ENCODE data around the gene RARG. TPM values are rescaled to one million over a fixed set of nuclear protein-coding genes. Genes with fewer than 3 reads are reported as not detected.
A peak's percentile ranks its signal among the peaks of the same experiment; 100 is the strongest.

Gene RARG
- total RNA-seq, 1 experiment from 2014 or later, result 118 TPM

DNA sequence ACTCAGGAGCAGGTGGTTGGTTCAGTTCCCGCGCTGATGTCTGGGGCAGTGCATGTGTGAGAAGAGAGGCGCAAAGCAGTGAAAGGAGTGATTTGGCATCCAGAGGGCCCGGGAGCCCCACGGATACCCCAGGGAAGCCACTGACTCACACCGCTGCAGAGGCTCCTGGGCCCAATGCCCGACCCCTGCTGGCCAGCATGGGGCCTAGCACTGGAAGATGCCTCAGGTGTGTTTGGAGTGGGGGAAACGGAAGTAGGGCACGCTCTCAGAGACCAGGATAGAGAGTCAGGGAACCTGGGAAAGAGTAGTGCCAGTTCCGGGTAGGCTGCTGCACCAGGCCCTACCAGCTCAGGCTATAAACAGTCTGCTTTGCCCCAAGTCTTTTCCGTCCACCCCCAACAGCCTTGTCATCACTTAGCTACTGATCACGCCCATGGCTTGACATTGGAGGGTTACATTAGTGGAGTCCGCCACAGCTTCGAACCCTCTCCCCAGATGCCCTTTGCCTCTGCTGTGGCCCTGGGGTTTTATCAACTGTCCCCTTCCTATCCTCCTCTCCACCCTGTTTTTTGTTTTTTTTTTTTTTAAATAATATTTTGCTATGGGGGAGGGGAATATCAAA lies 41.8 kb downstream of the RARG start:
- Histone ChIP-seq H3K4me1 (replicated peaks; ENCODE audit: insufficient read depth) (no peaks in the 10 kb centered on the region), H4K20me1 (ENCODE audit: insufficient read depth) (no peaks in the 10 kb centered on the region), H3K27ac (no peak overlapping the region), H2AFZ (no peak overlapping the region), H3K4me3 (no peak overlapping the region), H3K9me2 (ENCODE audit: insufficient read depth) (no peaks in the 10 kb centered on the region), H3F3A (ENCODE audit: insufficient read depth, low read depth) (peaks cover 21% of the 10 kb centered on the region; the same call in 1 of the 2 replicates), H3K4me2 (no peak overlapping the region), H3K9me3 (ENCODE audit: insufficient read depth, low read depth) (no peaks in the 10 kb centered on the region), H3K27me3 (ENCODE audit: insufficient read depth, low read depth) (no peaks in the 10 kb centered on the region), H3K36me3 (ENCODE audit: low read depth) (peaks cover 21% of the 10 kb centered on the region), H3K79me2 (ENCODE audit: low read depth) (no peaks in the 10 kb centered on the region)
- POLR2A ChIA-PET (ENCODE audit: unreplicated experiment), result no interaction called here
- CTCF ChIA-PET, result interaction anchor here (0.7 kb wide), 1 partner anchor 61 kb away, joined by 3 read pairs; no protein-coding TSS in a partner anchor
- TF ChIP-seq, protein P1, sequence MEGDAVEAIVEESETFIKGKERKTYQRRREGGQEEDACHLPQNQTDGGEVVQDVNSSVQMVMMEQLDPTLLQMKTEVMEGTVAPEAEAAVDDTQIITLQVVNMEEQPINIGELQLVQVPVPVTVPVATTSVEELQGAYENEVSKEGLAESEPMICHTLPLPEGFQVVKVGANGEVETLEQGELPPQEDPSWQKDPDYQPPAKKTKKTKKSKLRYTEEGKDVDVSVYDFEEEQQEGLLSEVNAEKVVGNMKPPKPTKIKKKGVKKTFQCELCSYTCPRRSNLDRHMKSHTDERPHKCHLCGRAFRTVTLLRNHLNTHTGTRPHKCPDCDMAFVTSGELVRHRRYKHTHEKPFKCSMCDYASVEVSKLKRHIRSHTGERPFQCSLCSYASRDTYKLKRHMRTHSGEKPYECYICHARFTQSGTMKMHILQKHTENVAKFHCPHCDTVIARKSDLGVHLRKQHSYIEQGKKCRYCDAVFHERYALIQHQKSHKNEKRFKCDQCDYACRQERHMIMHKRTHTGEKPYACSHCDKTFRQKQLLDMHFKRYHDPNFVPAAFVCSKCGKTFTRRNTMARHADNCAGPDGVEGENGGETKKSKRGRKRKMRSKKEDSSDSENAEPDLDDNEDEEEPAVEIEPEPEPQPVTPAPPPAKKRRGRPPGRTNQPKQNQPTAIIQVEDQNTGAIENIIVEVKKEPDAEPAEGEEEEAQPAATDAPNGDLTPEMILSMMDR (conservative IDR thresholded peaks at IDR 0.05), result peak; percentile 64
- no peak for TF ChIP-seq EZH2 (IDR thresholded peaks at IDR 0.05; ENCODE audit: low read depth)
- intact Hi-C loops (cut with micrococcal nuclease; ENCODE audit: unreplicated experiment), result no loop called here
- no peak for DNase-seq
- BruUV-seq (replicated peaks), result no TSS peak

DNA sequence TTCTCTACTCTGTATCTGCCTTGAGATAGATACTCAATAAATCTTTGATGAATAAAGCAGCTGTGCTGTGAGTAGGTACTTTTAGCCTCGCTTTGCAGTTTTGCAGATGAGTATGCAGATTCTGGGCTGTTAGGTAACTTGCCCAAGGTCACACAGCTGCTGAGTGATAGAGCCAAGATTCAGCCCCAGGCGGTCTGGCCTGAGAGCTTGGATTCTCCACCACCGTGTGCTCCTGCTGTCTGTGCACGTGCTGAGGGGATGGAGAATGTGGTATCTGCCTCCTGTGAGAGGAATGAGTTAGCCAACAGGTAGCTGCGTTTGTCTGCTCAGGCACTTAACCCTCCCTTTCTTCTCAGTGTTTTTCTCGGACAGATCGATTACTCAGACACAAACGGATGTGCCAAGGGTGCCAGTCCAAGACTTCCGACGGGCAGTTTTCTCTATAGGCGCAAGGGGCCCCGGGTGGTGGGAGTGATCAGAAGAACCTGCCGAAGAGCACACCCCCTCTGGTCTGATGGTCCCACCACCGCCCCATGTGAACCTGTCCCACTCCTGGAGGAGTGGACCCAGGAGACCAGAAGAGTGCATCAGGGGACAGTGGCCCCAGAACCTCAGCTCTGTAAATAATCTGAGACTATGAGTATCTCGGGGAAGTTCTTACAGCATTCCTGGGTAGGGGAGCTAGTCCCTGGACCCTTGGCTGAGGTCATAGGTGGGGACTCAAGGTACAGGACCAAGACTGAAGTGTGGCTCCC lies 44.7 kb downstream of the RARG start:
- no peaks in the 10 kb centered on the region for H3K9me3 ChIP-seq (ENCODE audit: insufficient read depth, low read depth)
- H2AFZ ChIP-seq, result no peak overlapping the region
- H3K27me3 ChIP-seq (ENCODE audit: insufficient read depth, low read depth), result no peaks in the 10 kb centered on the region
- ChIA-PET CTCF (interaction anchor here (0.6 kb wide), 1 partner anchor 99 kb away, joined by 3 read pairs; no protein-coding TSS in a partner anchor), POLR2A (ENCODE audit: unreplicated experiment) (interaction anchor here (0.6 kb wide), 1 partner anchor 33 kb away, joined by 3 read pairs; no protein-coding TSS in a partner anchor)
- no peak for DNase-seq
- no peak overlapping the region for H3K4me3 ChIP-seq
- peaks cover 15% of the 10 kb centered on the region for H4K20me1 ChIP-seq (ENCODE audit: insufficient read depth)
- peaks cover 15% of the 10 kb centered on the region for H3K79me2 ChIP-seq (ENCODE audit: low read depth)
- intact Hi-C loops (cut with micrococcal nuclease; ENCODE audit: unreplicated experiment), result no loop called here
- H3K9me2 ChIP-seq (ENCODE audit: insufficient read depth), result no peaks in the 10 kb centered on the region
- no peak overlapping the region for H3K4me2 ChIP-seq
- peaks cover 45% of the 10 kb centered on the region for H3K36me3 ChIP-seq (ENCODE audit: low read depth)
- peaks cover 8% of the 10 kb centered on the region for H3K4me1 ChIP-seq (replicated peaks; ENCODE audit: insufficient read depth)
- TF ChIP-seq, protein P1 (conservative IDR thresholded peaks at IDR 0.05), result no peak
- no peak for TF ChIP-seq EZH2 (IDR thresholded peaks at IDR 0.05; ENCODE audit: low read depth)
- no peak overlapping the region for H3K27ac ChIP-seq
- H3F3A ChIP-seq (ENCODE audit: insufficient read depth, low read depth), result peaks cover 27% of the 10 kb centered on the region; the same call in 1 of the 2 replicates
- no TSS peak for BruUV-seq (replicated peaks)

DNA sequence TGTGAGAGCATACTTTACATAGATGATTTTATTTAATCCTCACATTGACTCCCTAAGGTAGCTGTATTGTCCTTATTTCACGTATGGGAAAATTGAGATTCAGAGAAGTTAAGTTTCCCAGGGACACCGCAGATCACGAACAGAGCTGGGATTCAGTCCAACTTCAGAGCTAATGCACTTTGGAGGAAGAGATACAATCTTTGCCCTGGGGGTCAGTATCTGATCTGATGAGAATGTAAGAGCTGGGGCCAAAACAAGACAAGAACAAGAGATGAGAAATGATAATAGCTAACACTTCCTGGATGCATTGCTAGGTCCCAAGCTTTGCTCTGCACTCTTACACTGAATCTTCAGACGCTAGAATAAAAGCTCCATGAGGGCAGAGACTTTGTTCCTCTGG lies 45.3 kb downstream of the RARG start:
- H3K9me2 ChIP-seq (ENCODE audit: insufficient read depth), result no peaks in the 10 kb centered on the region
- TF ChIP-seq EZH2 (IDR thresholded peaks at IDR 0.05; ENCODE audit: low read depth), result no peak
- TF ChIP-seq, protein P1 (conservative IDR thresholded peaks at IDR 0.05), result no peak
- no peak overlapping the region for H2AFZ ChIP-seq
- H3K4me2 ChIP-seq, result no peak overlapping the region
- intact Hi-C loops (cut with micrococcal nuclease; ENCODE audit: unreplicated experiment), result no loop called here
- POLR2A ChIA-PET (ENCODE audit: unreplicated experiment), result interaction anchor here (0.6 to 0.7 kb wide), 2 partner anchors 19 to 33 kb away, joined by 3 read pairs; no protein-coding TSS in a partner anchor
- CTCF ChIA-PET, result interaction anchor here (0.6 kb wide), 1 partner anchor 100 kb away, joined by 3 read pairs; no protein-coding TSS in a partner anchor
- H3K36me3 ChIP-seq (ENCODE audit: low read depth), result peaks cover 51% of the 10 kb centered on the region
- H3K9me3 ChIP-seq (ENCODE audit: insufficient read depth, low read depth), result no peaks in the 10 kb centered on the region
- peaks cover 31% of the 10 kb centered on the region for H3F3A ChIP-seq (ENCODE audit: insufficient read depth, low read depth)
- H3K27ac ChIP-seq, result no peak overlapping the region
- BruUV-seq (replicated peaks), result no TSS peak
- DNase-seq, result no peak
- H4K20me1 ChIP-seq (ENCODE audit: insufficient read depth), result peaks cover 20% of the 10 kb centered on the region
- peaks cover 14% of the 10 kb centered on the region for H3K4me1 ChIP-seq (replicated peaks; ENCODE audit: insufficient read depth)
- H3K27me3 ChIP-seq (ENCODE audit: insufficient read depth, low read depth), result no peaks in the 10 kb centered on the region
- peaks cover 21% of the 10 kb centered on the region for H3K79me2 ChIP-seq (ENCODE audit: low read depth)
- no peak overlapping the region for H3K4me3 ChIP-seq
